Suppressor macrophage treated with lipopolysaccharide for 1 hour (primary cell): ENCODE results near the gene MPND.

Experiments
- DNase-seq, 3 donors: peaks; one replicate each; pipeline ENCODE4 v3.0.0-alpha.2; 2020 to 2022

Gene MPND

DNA sequence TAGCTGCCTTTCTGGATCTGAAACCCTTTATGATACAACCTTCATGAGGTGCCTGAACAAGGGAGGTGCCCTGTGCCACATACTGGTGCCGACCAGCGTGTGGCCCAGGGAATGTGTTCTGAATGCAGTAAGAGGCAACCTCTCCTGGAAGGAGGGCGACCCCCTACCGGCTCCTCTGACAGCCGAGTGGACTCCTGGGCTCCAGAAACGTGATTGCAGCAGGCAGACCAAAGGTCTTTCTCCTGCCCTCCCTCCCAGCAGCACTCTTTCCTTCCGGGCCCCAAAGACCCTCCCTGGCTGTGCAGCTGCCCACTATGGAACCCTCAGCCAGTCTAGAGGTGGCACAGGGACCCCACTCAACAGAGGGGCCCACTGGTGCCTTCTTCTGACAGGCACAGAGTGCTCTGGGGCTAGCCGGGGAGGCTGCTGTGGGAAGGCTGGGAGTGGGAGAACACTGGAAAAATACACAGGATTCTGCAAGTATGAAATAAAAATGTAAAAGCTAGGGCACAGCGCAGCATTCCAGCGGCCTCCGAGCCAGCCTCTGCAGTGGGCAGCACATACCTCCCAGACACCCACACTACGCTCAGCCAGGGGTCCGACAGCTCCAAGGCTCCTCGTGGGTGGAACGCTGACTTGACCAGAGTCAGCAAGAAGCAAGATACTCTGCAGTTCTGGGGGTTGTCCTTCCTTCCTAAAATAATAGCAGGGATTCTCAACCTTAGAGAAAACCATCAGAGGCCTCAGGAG is 42.1 kb downstream of the MPND start:
- DNase-seq, result no peak

DNA sequence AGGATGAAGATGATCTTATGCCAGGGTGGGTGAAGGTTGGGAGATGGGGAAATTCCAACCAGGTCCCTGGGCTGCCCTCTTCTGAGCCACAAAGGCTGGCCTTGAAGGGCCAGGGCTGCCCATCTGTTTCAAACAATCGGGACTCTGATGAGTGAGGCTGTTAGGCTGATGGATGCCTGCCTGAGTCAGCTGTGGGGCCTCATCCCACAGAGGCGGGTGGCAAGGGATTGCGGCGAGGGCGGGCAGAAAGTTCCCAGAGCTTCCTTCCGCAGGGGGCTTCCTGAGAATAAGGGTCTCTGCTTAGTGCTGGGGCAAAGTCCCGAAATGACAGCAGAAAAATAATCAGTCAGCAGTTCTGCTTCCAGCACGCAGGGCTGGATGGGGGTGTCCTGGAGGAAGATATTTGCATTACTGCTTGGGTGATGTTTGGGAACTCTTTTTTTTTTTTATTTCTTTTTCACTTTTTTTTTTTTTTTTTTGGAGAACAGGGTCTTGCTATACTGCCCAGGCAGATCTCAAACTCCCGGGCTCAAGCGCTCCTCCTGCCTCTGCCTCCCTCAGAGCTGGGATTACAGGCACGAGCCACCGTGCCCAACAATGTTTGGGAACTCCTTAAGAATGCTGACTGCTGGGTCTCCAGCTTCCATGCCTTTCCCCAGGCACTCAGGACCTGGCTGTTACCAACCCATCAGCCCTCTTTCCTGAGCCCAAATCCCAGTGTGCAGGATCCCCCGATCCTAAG is 42.9 kb downstream of the MPND start:
- DNase-seq, result peak in 1 of 3 donors; percentile 44

DNA sequence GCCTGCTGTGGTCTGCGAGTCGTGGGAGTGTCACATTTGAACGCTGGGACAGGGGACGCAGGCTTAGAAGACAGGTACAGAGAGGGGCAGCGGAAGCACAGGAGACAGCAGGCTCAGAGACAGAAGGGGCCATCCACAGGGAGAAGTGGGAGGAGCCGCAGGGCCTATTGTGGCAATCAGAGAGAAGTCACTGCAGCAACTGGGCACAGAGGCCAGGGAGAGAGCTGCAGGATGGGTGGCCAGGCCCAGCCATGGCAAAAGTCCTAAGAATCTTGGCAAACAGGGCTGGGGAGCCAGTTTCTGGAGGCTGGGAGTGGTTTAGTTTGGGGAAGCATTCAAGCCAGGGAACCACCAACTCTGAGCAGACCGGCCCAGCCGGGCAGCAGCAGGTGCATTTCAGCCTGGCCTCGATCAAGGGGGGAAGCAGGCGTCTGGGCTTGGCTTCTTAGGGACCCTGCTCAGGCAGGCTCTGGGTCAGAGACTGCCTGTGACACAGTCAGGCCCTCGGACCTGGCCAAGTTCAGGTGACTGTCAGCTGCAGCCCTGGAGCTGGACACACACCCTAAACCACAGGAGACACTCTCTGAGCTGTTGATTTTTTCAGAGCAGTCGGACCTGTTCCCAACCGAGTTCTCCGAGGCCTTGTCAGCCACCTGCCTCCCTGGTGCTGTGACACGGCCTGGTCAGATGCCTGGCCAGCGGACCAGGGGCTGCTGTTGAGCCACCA is 45.1 kb downstream of the MPND start:
- DNase-seq, result no peak

DNA sequence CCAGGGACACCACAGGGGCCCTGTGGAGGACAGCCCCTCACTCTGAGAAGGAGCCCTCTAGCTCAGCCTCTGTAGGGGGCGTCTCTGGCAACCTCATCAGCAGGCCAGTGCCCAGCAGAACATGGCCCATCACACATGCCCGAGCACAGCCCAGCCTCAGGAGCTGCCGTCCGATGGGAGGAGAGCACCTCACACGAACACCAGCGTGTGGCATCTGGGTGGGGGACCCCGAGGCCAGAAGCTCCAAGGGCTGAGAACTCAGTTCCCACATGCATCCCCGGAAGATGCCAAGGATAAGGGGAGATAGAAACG is 45.7 kb downstream of the MPND start:
- no peak for DNase-seq

DNA sequence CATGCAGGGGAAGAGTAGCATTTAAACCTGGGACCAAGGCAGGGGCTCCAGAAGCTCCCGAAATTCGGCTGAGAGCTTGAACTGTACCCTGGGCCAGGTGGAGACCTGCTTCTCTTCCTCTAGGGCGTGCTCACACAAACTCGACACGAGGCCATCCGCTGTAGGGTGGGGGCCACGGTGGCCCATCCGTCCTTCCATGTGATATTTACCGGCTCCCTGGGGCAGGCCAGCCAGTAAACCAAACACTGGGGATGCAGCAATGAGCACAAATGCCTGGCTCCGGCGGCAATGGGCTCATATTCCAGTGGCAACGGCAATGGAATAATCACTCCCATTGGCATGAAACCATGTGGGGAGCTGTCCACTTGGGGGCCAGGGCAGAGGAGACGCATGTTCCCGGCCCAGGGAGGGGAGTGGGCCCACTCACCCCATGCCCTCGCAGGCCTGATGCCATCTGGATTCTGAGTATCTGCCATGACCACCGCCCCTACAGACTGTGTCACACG is 46.2 kb downstream of the MPND start:
- no peak for DNase-seq

DNA sequence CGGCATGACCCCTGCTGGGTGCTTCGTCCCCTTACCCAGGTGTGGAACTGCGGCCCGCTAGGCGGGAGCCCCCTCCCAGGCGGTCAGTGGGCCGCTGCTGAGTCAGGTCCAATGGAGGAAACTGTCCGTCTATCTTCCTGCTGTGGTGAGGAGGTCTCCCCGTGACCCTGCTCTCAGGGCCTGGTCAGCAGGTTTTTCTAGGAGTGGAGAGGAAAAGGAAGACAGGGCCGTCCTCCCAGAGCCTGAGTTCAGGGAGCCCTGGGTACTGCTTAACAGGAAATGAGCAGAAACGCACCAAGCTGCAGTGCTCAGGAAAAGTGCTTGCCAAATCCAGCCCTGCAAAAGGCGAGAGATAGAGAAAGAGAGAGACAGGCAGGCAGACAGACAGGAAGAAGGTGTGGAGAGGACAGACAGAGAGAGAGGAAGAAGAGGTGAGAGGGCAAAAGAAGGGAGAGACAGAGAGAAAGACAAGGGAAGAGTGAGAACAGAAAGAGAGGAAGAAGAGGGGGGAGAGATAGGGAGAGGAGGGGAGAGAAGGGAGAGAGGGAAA is 46.7 kb downstream of the MPND start:
- DNase-seq, result no peak

DNA sequence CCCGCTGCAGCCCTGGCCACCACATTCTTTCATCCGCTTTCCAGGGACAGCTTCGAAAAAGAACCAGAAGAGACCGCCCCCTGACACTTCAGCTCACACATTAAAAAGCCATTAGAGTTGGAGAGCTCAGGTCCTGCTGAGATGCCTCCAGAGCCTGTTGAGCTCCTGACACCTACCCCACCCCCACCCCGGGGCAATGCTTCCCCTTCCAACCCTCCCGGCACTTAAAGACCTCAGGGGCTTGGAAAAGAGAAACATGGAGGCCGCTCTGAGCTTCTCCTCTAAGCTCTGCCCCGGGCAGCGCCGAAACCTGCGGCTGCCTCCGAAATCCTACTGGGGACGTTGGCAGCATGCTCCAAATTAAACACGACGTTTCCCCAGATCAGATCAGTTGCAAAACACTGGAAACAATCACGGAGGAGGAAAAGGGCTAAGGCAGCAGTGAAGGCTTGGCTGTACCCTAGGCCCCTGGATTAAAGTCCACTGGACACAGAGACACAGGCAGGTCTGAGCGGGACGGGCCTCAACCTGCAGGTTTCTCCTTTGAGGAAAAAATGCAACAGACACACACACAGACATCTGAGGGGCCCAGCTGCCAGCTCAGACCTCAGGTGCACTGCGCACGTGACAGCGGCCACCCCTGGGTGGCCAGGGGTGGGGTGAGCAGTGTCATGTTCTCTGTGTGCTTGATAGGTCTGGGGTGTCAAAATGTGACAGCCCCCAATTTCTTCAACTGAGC is 47.4 kb downstream of the MPND start:
- DNase-seq, result no peak

DNA sequence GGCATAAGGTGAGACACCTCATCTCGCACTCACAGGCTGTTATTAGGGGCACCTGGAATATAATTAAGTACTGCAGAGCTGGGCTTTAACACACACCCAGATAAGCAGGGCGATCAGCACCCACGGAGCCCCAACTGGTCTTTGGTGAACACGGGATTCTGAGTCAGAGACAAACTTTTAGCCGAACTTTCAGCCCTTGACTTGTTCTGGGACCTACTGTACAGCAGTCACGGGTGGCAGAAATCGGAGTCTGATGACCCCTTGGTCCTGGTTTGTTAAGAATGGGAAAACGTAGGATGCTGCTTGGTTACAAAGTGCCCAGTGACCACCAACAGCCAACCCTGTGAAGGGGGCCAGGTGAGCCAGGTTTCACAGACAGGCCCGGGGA is 47.9 kb downstream of the MPND start:
- no peak for DNase-seq

DNA sequence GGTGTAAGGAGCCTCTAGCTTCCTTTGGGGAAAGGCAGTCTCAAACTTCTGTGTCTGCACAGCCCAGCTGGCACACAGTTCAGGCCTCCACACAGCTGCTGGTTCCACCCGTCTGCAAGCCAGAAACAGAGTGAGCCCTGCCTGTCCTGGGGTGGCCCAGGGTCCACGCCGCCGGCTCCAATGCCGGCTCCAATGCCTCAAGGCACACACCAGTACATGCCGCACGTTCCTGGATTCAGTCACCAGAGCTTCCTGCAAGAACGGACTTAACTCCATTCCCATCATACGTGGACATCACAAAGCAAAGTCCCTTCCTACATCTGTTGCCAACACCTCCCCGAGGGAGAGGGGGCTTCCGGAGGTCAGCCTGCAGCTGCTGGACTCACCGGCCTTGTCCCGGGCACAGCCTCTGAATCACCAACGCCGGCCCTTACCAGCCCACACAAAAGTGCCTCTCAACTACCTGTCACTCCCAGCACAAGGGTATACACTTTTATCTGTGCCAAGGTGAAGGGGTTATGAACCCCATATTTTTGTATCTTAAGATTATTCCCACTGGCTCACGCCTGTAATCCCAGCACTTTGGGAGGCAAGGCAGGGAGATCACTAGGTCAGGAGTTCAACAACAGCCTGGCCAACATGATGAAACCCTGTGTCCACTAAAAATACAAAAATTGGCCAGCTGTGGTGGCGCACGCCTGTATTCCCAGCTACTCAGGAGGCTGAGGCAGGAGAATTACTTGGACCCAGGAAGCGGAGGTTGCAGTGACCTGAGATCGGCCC is 48.5 kb downstream of the MPND start:
- DNase-seq, result no peak

DNA sequence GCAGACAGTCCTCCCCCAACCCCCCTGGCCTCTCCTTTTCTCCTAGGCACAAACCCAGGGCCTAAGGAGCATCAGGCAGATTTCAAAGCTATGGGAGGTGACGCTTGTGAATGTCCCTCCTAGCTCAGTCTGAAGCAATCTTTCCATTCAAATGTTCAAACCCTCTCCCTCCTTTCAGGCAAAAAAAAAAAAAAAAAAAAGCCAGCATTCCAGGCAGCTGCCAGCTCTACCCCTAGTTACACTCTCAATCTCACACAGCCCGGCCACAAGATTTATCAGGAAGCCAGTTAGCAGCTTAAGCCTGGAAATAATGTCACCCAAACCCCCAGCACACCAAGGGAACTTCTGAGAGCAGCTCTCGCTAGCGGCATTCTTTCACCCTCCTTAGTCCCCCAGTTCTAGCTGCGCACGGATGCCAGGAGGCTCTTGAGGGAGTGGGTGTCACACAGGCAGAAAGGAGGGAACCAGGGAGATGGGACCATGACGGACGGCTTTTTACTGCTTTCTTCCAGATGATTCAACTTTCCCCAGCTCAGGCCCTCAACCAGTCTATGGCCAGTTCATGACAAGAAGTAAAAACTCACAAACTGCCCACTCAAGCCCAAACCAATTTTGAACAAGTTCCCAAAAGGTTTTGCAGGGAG is 50.7 kb downstream of the MPND start:
- no peak for DNase-seq

DNA sequence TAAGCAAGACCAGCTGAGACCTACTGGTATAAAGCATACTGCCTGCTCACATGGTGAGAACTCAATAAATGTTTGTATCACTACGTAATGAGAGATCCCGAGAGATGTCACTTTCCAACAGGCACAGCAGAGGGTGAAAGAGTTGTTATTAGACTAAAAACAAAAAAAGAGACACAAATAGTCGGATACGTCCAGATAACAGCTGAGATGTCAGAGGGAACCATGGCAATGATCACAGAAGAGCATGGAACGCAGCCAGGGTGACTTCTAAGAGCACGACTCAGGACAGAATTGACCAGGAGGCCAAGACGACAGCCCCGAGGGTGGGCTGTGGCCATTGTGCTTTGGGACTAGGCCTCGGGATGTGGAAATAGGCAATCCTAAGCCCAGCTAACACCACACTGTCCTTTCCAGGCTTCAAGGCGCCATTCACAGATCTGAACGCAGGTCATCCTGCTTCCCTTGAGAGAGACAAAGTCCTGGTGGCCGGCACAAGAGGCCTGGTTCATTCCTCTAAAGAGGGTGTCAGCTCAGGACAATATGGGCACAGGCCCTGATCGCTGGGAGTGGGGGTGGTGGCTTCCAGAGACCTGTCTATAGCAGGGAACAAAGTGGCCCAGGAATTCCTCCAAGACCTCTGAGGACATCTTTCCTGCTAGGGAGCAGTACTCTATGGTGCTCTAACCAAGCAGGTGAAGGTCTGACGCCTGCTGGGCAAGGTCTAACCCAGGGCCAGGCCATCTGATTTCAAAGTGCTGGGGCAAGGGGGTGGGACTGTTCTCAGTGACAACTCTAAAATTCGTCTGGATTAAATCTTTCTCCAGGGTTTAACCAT is 53.8 kb downstream of the MPND start:
- DNase-seq, result no peak

DNA sequence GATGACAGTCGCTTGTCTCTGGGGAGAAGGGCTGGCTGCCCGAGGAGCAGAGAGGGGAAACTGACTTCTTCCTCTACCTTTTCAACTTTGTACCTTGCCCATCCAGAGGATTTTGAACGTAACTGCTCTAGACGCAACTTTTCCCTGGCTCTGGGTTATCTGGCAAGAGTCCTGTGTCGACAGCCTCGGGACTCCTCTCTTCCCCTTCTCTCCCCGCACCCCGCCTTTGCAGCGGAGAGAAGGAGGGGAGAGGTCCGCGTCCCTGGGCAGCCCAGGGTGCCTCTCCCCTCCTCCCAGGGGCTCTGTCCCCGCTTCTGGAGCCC is 56.4 kb downstream of the MPND start:
- DNase-seq, result peak; percentile 49 to 66 (median 52)

DNA sequence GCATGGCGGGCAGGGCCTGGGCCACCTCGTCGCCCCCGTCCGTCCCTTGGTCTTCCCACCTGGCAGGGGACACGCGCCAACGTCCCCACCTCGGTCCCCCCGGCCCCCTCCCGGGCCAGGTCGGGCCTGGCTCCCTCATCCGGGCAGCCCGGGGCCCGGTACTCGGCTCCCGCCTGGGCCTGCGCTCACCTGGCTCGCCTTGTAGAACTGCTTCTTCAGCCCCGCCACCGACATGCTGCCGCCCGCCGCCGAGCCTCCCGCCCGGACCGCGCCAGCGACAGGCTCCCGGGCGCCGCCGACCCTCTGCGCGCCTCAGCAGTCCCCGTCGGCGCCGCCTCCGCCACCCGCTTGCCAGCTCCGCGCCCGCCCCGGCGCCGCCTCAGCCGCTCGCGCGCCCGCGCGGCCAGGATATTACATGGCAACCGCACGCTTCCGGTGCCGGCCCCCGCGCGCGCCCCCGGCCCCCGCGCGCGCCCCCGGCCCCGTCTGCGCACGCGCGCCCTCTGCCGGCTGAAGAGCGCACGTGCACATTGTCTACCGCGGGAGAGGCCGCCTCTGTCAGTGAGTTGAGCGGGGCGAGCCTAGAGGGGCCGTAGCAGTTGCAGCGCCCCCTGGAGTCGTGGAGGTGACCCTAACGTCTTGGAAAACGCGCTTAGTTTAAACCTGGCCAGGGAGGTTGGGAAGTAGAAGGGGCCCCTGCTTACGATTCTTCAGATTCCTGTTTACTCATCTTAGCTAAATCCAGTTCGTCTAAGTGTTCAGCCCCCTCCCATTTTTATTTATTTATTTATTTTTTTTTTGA is 57.0 kb downstream of the MPND start, which contains the start of gene SH3GL1:
TSS of gene SH3GL1 (minus strand) at position 413 of the 802 bp plus-strand sequence. CDS start at position 234, 179 bp downstream.
- peak; percentile 93 to 98 (median 96) for DNase-seq

DNA sequence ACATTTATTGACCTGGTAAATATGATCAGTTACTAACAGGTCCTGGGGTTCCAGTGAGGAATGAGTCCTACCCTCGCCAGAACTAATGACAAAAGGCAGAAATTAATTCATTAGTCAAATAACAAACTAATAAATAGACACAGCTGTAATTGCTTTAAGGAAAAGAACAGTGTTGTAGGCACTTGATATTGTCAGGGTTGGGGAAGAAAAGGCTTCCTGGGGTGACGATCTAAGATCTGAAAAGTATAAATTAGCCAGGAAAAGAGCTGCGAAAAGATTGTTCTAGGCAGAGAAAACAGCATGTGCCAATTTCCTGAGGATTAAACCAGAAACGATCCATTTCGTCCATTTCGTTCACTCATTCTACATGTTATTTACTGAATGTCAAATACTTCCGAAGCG is 58.4 kb downstream of the MPND start:
- peak in 1 of 3 donors; percentile 5 for DNase-seq

DNA sequence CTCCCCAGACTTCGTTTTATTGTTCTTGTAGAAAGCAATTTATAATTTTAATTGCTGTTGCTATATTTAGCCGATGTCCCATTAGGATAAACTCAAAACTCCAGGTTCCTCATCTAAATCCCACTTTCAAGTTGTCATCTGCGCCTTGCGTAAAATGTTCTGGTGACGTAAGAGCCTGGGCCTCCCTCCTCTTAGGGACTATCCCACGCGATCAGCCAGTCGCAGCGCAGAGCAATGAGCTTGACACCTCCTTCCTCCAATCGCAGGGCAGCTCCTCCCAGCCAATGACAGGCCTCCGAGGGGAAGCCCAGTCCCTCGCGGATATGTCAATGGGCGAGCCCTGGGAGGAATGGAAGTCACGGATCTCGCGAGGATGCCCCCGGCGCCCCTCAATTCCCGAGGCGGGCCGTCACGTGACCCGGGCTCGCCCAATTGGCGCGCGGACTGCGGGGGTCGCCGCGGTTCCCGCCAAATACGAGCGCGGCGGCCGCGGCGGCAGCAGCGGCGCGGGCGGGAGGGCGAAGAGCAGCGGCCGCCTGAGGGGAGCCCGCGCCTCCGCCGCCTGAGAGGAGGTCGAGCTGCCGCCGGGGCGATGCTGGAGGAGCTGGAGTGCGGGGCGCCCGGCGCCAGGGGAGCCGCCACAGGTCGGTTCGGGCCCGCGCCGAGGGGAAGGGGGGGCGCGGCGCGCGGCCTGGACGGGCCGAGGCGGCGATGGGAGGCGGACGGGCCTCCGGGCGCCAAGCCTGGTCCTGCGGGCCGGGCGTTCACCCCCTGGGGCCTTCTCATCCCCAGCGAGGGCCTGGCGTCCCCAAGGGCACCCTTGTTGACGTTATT is 59.0 kb downstream of the MPND start, which contains the start of gene CHAF1A:
TSS of gene CHAF1A (plus strand) at position 470 of the 834 bp plus-strand sequence. CDS start at position 593, 123 bp downstream.
- DNase-seq, result peak; percentile 100

DNA sequence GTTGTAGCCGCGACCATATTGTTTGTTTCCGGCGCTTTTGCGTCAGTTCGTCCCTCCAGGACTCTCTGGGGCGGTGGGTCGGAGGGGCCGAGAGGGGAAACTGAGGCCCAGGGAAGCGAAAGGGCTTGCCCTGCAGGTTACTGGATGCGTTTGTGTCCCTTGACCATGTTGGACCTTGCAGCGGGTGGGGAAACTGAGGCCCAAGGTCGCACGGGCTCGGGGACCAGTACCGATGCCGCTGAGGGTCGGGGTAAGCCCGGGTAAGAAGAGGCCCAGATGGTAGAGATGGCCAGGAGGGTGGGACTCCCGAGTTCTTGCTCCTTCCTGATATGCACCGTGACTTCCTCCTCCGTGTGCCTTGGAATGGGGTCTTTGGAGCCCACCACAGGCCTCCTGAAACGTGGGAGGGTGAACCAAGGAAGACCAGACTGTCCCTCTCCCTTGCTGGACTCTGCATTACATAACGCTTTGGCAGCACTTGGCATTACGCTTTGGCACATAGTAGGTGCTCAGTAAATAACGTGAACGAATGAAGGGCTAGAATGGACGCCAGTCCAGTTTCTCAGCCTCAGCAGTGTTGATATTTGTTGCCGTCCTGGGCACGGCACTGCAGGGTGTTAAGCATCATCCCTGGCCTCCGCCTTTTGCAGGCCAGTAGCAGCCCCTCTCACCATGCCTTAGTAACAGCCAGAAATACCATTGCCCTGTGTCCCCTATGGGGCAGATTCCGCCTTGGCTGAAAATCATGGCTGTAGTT is 59.8 kb downstream of the MPND start:
- no peak for DNase-seq

DNA sequence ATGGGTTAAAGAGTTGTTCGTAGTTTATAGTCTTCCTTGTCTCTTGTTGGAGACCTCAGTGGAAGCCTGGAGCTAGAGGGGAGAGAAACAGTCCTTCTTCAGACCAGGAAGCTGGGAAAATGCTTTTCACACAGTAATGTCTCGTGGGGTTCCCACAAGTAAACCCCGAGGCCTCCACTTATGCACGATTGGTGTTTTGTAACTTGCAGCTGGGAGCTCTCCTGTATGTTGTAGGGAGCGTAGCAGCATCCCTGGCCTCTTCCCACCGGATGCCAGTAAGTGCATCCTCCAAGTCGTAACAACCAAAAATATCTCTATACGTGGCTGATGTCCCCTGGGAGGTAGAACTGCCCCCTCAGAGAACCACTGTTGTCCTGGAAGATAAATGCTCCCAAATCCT is 62.6 kb downstream of the MPND start:
- DNase-seq, result no peak

DNA sequence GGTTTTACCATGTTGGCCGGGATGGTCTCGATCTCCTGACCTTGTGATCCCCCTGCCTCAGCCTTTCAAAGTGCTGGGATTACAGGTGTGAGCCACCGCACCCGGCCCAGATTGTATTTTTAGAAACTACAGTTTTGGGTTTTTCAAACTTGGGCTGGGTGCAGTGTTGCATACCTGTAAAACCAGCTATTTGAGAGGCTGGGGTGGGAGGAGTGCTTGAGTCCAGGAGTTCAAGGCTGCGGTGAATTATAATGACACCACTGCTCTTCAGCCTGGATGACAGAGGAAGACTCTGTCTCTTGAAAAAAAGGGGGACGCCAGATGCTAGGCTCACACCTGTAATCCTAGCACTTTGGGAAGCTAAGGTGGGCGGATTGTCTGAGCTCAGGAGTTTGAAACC is 63.3 kb downstream of the MPND start:
- no peak for DNase-seq
